Adrenal gland (tissue), 5 donors: ENCODE results near the gene PCSK6.

Experiments
- CTCF ChIP-seq, 6 experiments: fragments of 450-650 bp in 4 of 6; fragments of 200-600 bp in 2 of 6; sonication (generic) in 1 of 6; IDR thresholded peaks; 1 replicate in 5 of 6; 2 replicates in 1 of 6; pipeline versions ENCODE4 v1.5.1 to v1.8.0; 2016 to 2021; ENCODE audit warnings: antibody characterized with exemption in 6 of 6, mild to moderate bottlenecking in 2 of 6, moderate library complexity in 1 of 6
- POLR2A ChIP-seq, 2 donors: fragments of 450-650 bp; IDR thresholded peaks; one replicate each; pipeline ENCODE4 v1.6.1; 2017; ENCODE audit warnings: antibody characterized with exemption in 2 of 2, mild to moderate bottlenecking in 2 of 2, moderate library complexity in 1 of 2
- donor health status: DM: no; HTN: no; CAD: no.

GRCh38 chr15:101447168-101447533 is 42.4 kb downstream of the PCSK6 start:
- no peak for TF ChIP-seq CTCF (IDR thresholded peaks at IDR 0.05)
- TF ChIP-seq POLR2A (IDR thresholded peaks at IDR 0.05), result no peak
